Endothelial cell of umbilical vein (primary cell): Measurements from ENCODE around the gene CTSH. TPM values are rescaled to one million over a fixed set of nuclear protein-coding genes. Genes with fewer than 3 reads are reported as not detected.

Experiments
- BruUV-seq: library from RNA; stranded (reverse); fragments of 400-500 nt; replicated peaks from 2 replicates; lab custom pipeline; 2021; lab: Mats Ljungman, UMichigan
- CTCF ChIA-PET: fragments of 300-600, 350-600 bp; sonication (Branson Sonifier 250); formaldehyde crosslinking; loops from one replicate; lab custom pipeline; 2021; ENCODE audit warnings: antibody characterized with exemption, inconsistent platforms; lab: Charles Lee
- POLR2A ChIA-PET: fragments of 300-600, 350-600 bp; sonication (Branson Sonifier 250); formaldehyde crosslinking; loops from one replicate; lab custom pipeline; 2021; ENCODE audit warnings: antibody characterized with exemption, inconsistent platforms; lab: Charles Lee
- DNase-seq: peaks from one replicate; pipeline ENCODE4 v3.0.0-alpha.2; 2011; ENCODE audit warnings: low read depth, low spot score
- FAIRE-seq: peaks from 2 replicates; lab custom pipeline; 2011; peaks lifted over from hg19 to GRCh38; lab: Jason Lieb, UNC
- H2AFZ ChIP-seq: 2 replicates; pipeline ENCODE4 v1.6.0; 2012; ENCODE audit warnings: low read depth, low read length, control low read depth, inconsistent platforms
- H3K27ac ChIP-seq: 2 replicates; pipeline ENCODE4 v1.5.1; 2011; ENCODE audit warnings: low read depth, mild to moderate bottlenecking, control low read depth, low read length, moderate library complexity; ENCODE audit not compliant: insufficient read depth
- H3K27me3 ChIP-seq, 2 experiments: 2 replicates each; pipeline versions ENCODE4 v1.6.0 to v1.6.1; 2011; ENCODE audit warnings: low read length in 2 of 2, mixed read lengths in 1 of 2; ENCODE audit not compliant: control insufficient read depth in 2 of 2, insufficient read depth in 2 of 2
- H3K36me3 ChIP-seq, 2 experiments: 2 replicates in 1 of 2; 3 replicates in 1 of 2; pipeline ENCODE4 v1.5.1; 2011; ENCODE audit warnings: low read length in 2 of 2, mild to moderate bottlenecking in 1 of 2, moderate library complexity in 1 of 2; ENCODE audit not compliant: control insufficient read depth in 2 of 2, insufficient read depth in 2 of 2; ENCODE audit errors: extremely low read depth in 1 of 2
- H3K4me1 ChIP-seq: 3 replicates; pipeline ENCODE4 v1.5.1; 2011; ENCODE audit warnings: mild to moderate bottlenecking, low read length; ENCODE audit not compliant: control insufficient read depth, insufficient read depth; ENCODE audit errors: extremely low read depth
- H3K4me2 ChIP-seq: 2 replicates; pipeline ENCODE4 v1.6.1; 2011; ENCODE audit warnings: low read length, control low read depth, mixed read lengths; ENCODE audit not compliant: insufficient read depth
- H3K4me3 ChIP-seq, 3 experiments: fragments of 200-600 bp in 1 of 3; sonication (generic), shearing (Covaris generic) in 1 of 3; replicated peaks in 1 of 3; 2 replicates each; pipeline ENCODE4 v1.5.1; 2011 to 2016; ENCODE audit warnings: control low read depth in 3 of 3, low read length in 3 of 3, mild to moderate bottlenecking in 2 of 3, inconsistent platforms in 1 of 3, low read depth in 1 of 3, moderate library complexity in 1 of 3; ENCODE audit not compliant: insufficient read depth in 1 of 3
- H3K79me2 ChIP-seq: 2 replicates; pipeline ENCODE4 v1.6.0; 2012; ENCODE audit warnings: low read length, inconsistent platforms; ENCODE audit not compliant: control insufficient read depth, insufficient read depth
- H3K9ac ChIP-seq: replicated peaks from 2 replicates; pipeline ENCODE3; 2011; ENCODE audit warnings: low read length, control low read depth; ENCODE audit not compliant: insufficient read depth; ENCODE audit errors: extremely low read depth
- H3K9me1 ChIP-seq: replicated peaks from 3 replicates; pipeline ENCODE4 v1.6.0; 2011; ENCODE audit warnings: mild to moderate bottlenecking, low read length; ENCODE audit not compliant: control insufficient read depth, insufficient read depth; ENCODE audit errors: extremely low read depth
- H3K9me3 ChIP-seq: replicated peaks from 2 replicates; pipeline ENCODE4 v1.5.1; 2012; ENCODE audit warnings: low read length, inconsistent platforms; ENCODE audit not compliant: control insufficient read depth, insufficient read depth
- H4K20me1 ChIP-seq: replicated peaks from 2 replicates; pipeline ENCODE3; 2011; ENCODE audit warnings: mild to moderate bottlenecking, low read length; ENCODE audit not compliant: control insufficient read depth, insufficient read depth; ENCODE audit errors: extremely low read depth
- FOS ChIP-seq: IDR thresholded peaks from 2 replicates; pipeline ENCODE4 v1.6.1; 2011; ENCODE audit warnings: mild to moderate bottlenecking, low read length, moderate library complexity, borderline replicate concordance; ENCODE audit not compliant: insufficient read depth
- GATA2 ChIP-seq: IDR thresholded peaks from 2 replicates; pipeline ENCODE4 v1.7.0; 2011; ENCODE audit warnings: low read depth, mild to moderate bottlenecking, moderate library complexity, mixed read lengths, low read length; ENCODE audit not compliant: insufficient read length, insufficient read depth
- MAX ChIP-seq: IDR thresholded peaks from 2 replicates; pipeline ENCODE4 v1.6.1; 2011; ENCODE audit not compliant: insufficient read depth, insufficient read length
- MYC ChIP-seq: IDR thresholded peaks from one replicate; pipeline ENCODE4 v1.6.1; 2011; ENCODE audit warnings: mild to moderate bottlenecking, low read depth, low read length
- POLR2AphosphoS5 ChIP-seq: IDR thresholded peaks from 2 replicates; pipeline ENCODE4 v1.6.1; 2012; ENCODE audit warnings: low read depth, mild to moderate bottlenecking, control low read depth, low read length, moderate library complexity; ENCODE audit not compliant: insufficient read depth
- dilution Hi-C: fragments of 300-500 bp; cut with MboI; formaldehyde crosslinking; loops from one replicate; pipeline ENCODE4 v1.15.0; 2019; ENCODE audit warnings: low sequenced_read_pairs; ENCODE audit not compliant: extremely low pct_ligation_motif_present
- intact Hi-C: fragments of 100-400 bp; cut with micrococcal nuclease; formaldehyde crosslinking; loops from one replicate; pipeline ENCODE4 v1.10.0; 2022
- polyA plus RNA-seq, 4 experiments: library from polyadenylated mRNA; depleted of rRNA in 3 of 4; stranded (reverse) in 3 of 4; unstranded in 1 of 4; fragments of >200 nt; gene quantifications; 2 replicates each; pipeline versions ENCODE4 v1.2.1 to v1.2.3, GENCODE V29; 2011 to 2012; ENCODE audit warnings: missing spikeins in 1 of 4
- total RNA-seq: library from RNA; stranded (reverse); gene quantifications from 2 replicates; pipeline ENCODE4 v1.2.3, GENCODE V29; 2021

Gene CTSH
- total and polyA plus RNA-seq, 2 donors (not counting 3 experiments of a cell fraction or from before 2014, with no cell fraction given), result 7.0 to 7.4 TPM

GRCh38 chr15:78930577-78931388, 14.1 kb downstream of the CTSH start:
- H4K20me1 ChIP-seq, result no peaks in the 10 kb centered on the region
- ChIA-PET CTCF (interaction anchor here (1.0 to 1.6 kb wide), 4 partner anchors 13 to 254 kb away, joined by 3 to 6 read pairs (median 4); partner anchors contain the start of gene CTSH), POLR2A (no interaction called here)
- H3K36me3 ChIP-seq, result peaks cover 0 to 5% of the 10 kb centered on the region in 2 experiments
- no peak overlapping the region for H2AFZ ChIP-seq
- no peaks in the 10 kb centered on the region for H3K27me3 ChIP-seq
- no peak for FAIRE-seq
- TF ChIP-seq GATA2 (peak; percentile 64), FOS (no peak)
- H3K4me3 ChIP-seq, result no peak overlapping the region
- no peak overlapping the region for H3K9ac ChIP-seq
- H3K27ac ChIP-seq, result no peak overlapping the region
- no peaks in the 10 kb centered on the region for H3K9me3 ChIP-seq
- DNase-seq, result peak; percentile 27
- H3K4me1 ChIP-seq, result no peaks in the 10 kb centered on the region
- no peaks in the 10 kb centered on the region for H3K79me2 ChIP-seq
- intact Hi-C loops, result no loop called here
- H3K4me2 ChIP-seq, result no peak overlapping the region
- BruUV-seq, result no TSS peak
- no peaks in the 10 kb centered on the region for H3K9me1 ChIP-seq
- dilution Hi-C loops, result no loop called here

- no peak overlapping the region for H3K4me2 ChIP-seq
- no peaks in the 10 kb centered on the region for H3K9me3 ChIP-seq
- FAIRE-seq (no peak), DNase-seq (no peak)
- peaks cover 0 to 7% of the 10 kb centered on the region in 2 experiments for H3K36me3 ChIP-seq
- no peak overlapping the region for H3K27ac ChIP-seq
- dilution Hi-C loops, result no loop called here
- no peak overlapping the region for H3K4me3 ChIP-seq
- no peak overlapping the region for H3K9ac ChIP-seq
- no peaks in the 10 kb centered on the region for H3K27me3 ChIP-seq
- H3K9me1 ChIP-seq, result no peaks in the 10 kb centered on the region
- CTCF ChIA-PET, result interaction anchor here (1.4 kb wide), 1 partner anchor 255 kb away, joined by 4 read pairs; no protein-coding TSS in a partner anchor
- POLR2A ChIA-PET, result no interaction called here
- no peak overlapping the region for H2AFZ ChIP-seq
- no peaks in the 10 kb centered on the region for H4K20me1 ChIP-seq
- no peaks in the 10 kb centered on the region for H3K4me1 ChIP-seq
- H3K79me2 ChIP-seq, result no peaks in the 10 kb centered on the region
- intact Hi-C loops, result no loop called here
- TF ChIP-seq MYC (no peak), FOS (no peak), MAX (no peak), POLR2AphosphoS5 (no peak)
- BruUV-seq, result no TSS peak
These were observed 15.1 kb downstream of the CTSH start for GRCh38 chr15:78929536-78930264.
